B cell (primary cell): Measurements from ENCODE around the gene PEX11G. TPM values are rescaled to one million over a fixed set of nuclear protein-coding genes. Genes with fewer than 3 reads are reported as not detected.
A peak's percentile ranks its signal among the peaks of the same experiment; 100 is the strongest.
"Not testable (repeated sequence)": the region's sequence is repeated elsewhere in the genome, so short reads cannot be mapped to it uniquely, and the experiment has no call there.

Experiments used
- ATAC-seq: fragments of 200-7000 bp; cut with Tn5 transposase; one replicate; pipeline ENCODE4 v1.10.0; 2021; ENCODE audit warnings: low read depth, mild to moderate bottlenecking, moderate number of reproducible peaks, moderate library complexity
- CTCF ChIA-PET: fragments of 350-600 bp; sonication (Branson Sonifier 250); formaldehyde crosslinking; loops from one replicate; lab custom pipeline; 2021; ENCODE audit warnings: antibody characterized with exemption, inconsistent platforms; lab: Charles Lee
- POLR2A ChIA-PET: fragments of 350-600 bp; sonication (Branson Sonifier 250); formaldehyde crosslinking; loops from one replicate; lab custom pipeline; 2021; ENCODE audit warnings: antibody characterized with exemption; lab: Charles Lee
- DNase-seq: peaks from one replicate; pipeline ENCODE4 v3.0.0; 2013
- H2AFZ ChIP-seq: 2 replicates; pipeline ENCODE4 v1.6.1; 2012; ENCODE audit warnings: mild to moderate bottlenecking, low read depth, low read length; ENCODE audit not compliant: insufficient read depth, poor library complexity, severe bottlenecking
- H3K27ac ChIP-seq, 2 donors: 1 replicate in 1 of 2; 2 replicates in 1 of 2; pipeline ENCODE4 v1.5.1; 2012 to 2013; ENCODE audit warnings: low read length in 2 of 2, mild to moderate bottlenecking in 2 of 2, moderate library complexity in 1 of 2
- H3K27me3 ChIP-seq, 4 experiments: fragments of 200-600 bp in 1 of 4; sonication (generic) in 1 of 4; replicated peaks in 1 of 4; 1 replicate in 2 of 4; 2 replicates in 2 of 4; pipeline versions ENCODE4 v1.6.1 to v1.7.0; 2013 to 2016; ENCODE audit warnings: low read length in 3 of 4, mild to moderate bottlenecking in 2 of 4, mixed read lengths in 1 of 4, moderate library complexity in 1 of 4; ENCODE audit not compliant: insufficient read depth in 4 of 4, control insufficient read depth in 3 of 4; ENCODE audit errors: control extremely low read depth in 1 of 4
- H3K36me3 ChIP-seq, 2 experiments: replicated peaks in 1 of 2; 1 replicate in 1 of 2; 2 replicates in 1 of 2; pipeline versions ENCODE4 v1.6.1 to v1.7.1; 2013; ENCODE audit warnings: low read length in 1 of 2; ENCODE audit not compliant: insufficient read depth in 2 of 2, control insufficient read depth in 1 of 2; ENCODE audit errors: control extremely low read depth in 1 of 2, extremely low read depth in 1 of 2
- H3K4me1 ChIP-seq, 2 donors: fragments of 200-600 bp in 1 of 2; sonication (generic) in 1 of 2; 1 replicate in 1 of 2; 2 replicates in 1 of 2; pipeline versions ENCODE4 v1.5.1 to v1.6.1; 2013 to 2017; ENCODE audit warnings: low read length in 2 of 2; ENCODE audit not compliant: control insufficient read depth in 2 of 2, insufficient read depth in 2 of 2
- H3K4me2 ChIP-seq: replicated peaks from 2 replicates; pipeline ENCODE3; 2012; ENCODE audit warnings: mild to moderate bottlenecking, low read depth, low read length; ENCODE audit not compliant: poor library complexity, severe bottlenecking
- H3K4me3 ChIP-seq, 5 experiments: fragments of 200-600 bp in 1 of 5; sonication (generic) in 1 of 5; 1 replicate in 3 of 5; 2 replicates in 2 of 5; pipeline versions ENCODE4 v1.5.1 to v1.7.0; 2011 to 2016; ENCODE audit warnings: low read length in 4 of 5, mild to moderate bottlenecking in 4 of 5, low read depth in 2 of 5, control low read depth in 1 of 5, moderate library complexity in 1 of 5; ENCODE audit not compliant: insufficient read depth in 1 of 5; ENCODE audit errors: control extremely low read depth in 1 of 5, extremely low read depth in 1 of 5
- H3K79me2 ChIP-seq: fragments of 200-600 bp; sonication (generic); one replicate; pipeline ENCODE4 v1.6.0; 2016; ENCODE audit warnings: low read length; ENCODE audit not compliant: control insufficient read depth, insufficient read depth
- H3K9ac ChIP-seq: fragments of 200-600 bp; sonication (generic); 2 replicates; pipeline ENCODE4 v1.6.1; 2017; ENCODE audit warnings: mild to moderate bottlenecking, low read length, moderate library complexity
- H3K9me3 ChIP-seq, 3 donors: one replicate each; pipeline versions ENCODE4 v1.6.1 to v1.7.1; 2013; ENCODE audit warnings: low read length in 2 of 3; ENCODE audit not compliant: control insufficient read depth in 2 of 3, insufficient read depth in 1 of 3; ENCODE audit errors: control extremely low read depth in 1 of 3
- H4K20me1 ChIP-seq: 2 replicates; pipeline ENCODE4 v1.6.0; 2012; ENCODE audit warnings: mild to moderate bottlenecking, low read length; ENCODE audit not compliant: insufficient read depth, control insufficient read depth, poor library complexity, severe bottlenecking
- H3K27ac Mint-ChIP-seq: one replicate; pipeline ENCODE4 v1.8.0; 2021; ENCODE audit warnings: mixed read lengths
- H3K27me3 Mint-ChIP-seq: one replicate; pipeline ENCODE4 v1.8.0; 2021; ENCODE audit warnings: mixed read lengths
- H3K4me1 Mint-ChIP-seq: one replicate; pipeline ENCODE4 v1.8.0; 2021; ENCODE audit warnings: mixed read lengths
- H3K4me3 Mint-ChIP-seq: one replicate; pipeline ENCODE4 v1.8.0; 2021; ENCODE audit warnings: mixed read lengths
- H3K9me3 Mint-ChIP-seq: one replicate; pipeline ENCODE4 v1.8.0; 2022; ENCODE audit warnings: mixed read lengths; ENCODE audit not compliant: insufficient read depth
- CTCF ChIP-seq: fragments of 200-600 bp; IDR thresholded peaks from one replicate; pipeline ENCODE4 v1.8.0; 2022; ENCODE audit warnings: antibody characterized with exemption, mild to moderate bottlenecking
- EZH2 ChIP-seq: IDR thresholded peaks from 2 replicates; pipeline ENCODE4 v1.6.1; 2012; ENCODE audit warnings: borderline replicate concordance, low read depth, mild to moderate bottlenecking, moderate library complexity, low read length; ENCODE audit not compliant: insufficient read depth, poor library complexity, severe bottlenecking
- WGBS: methylation state at CpG from one replicate; pipeline ENCODE4 v1.1.5; 2013; ENCODE audit warnings: missing lambda C conversion rate; ENCODE audit not compliant: insufficient coverage; 5-methylcytosine and 5-hydroxymethylcytosine counted together
- intact Hi-C: fragments of 100-400 bp; cut with micrococcal nuclease; formaldehyde crosslinking; loops from one replicate; pipeline ENCODE4 v1.10.0; 2022
- polyA plus RNA-seq: library from polyadenylated mRNA; depleted of rRNA; stranded (reverse); fragments of >200 nt; gene quantifications from 2 replicates; pipeline ENCODE4 v1.2.3, GENCODE V29; 2012
- total RNA-seq, 2 donors: library from RNA; stranded (reverse); fragments of 120-200 nt in 1 of 2; gene quantifications; 1 replicate in 1 of 2; 2 replicates in 1 of 2; pipeline versions ENCODE4 v1.2.3 to v1.2.4, GENCODE V29; 2013 to 2022

Gene PEX11G
- total and polyA plus RNA-seq, 2 donors (not counting 1 experiment from before 2014, with no cell fraction given), result 0.40 to 0.62 TPM

- peaks cover 60% of the 10 kb centered on the region for H3K79me2 ChIP-seq
- peaks cover 93% of the 10 kb centered on the region for H4K20me1 ChIP-seq
- H3K27me3 ChIP-seq, result no peaks in the 10 kb centered on the region
- no peak overlapping the region for H3K27ac ChIP-seq
- Mint-ChIP-seq H3K4me3 (no peak overlapping the region), H3K27ac (peak overlapping the region; percentile 8), H3K27me3 (no peaks in the 10 kb centered on the region), H3K4me1 (peaks cover 5% of the 10 kb centered on the region), H3K9me3 (no peaks in the 10 kb centered on the region)
- ATAC-seq (no peak), DNase-seq (peak; percentile 73)
- ChIA-PET POLR2A (interaction anchor here (0.5 kb wide), 1 partner anchor 1622 kb away, joined by 3 read pairs; no protein-coding TSS in a partner anchor), CTCF (no interaction called here)
- H3K9me3 ChIP-seq, result peaks cover 0 to 5% (median 0%) of the 10 kb centered on the region in 3 donors
- TF ChIP-seq CTCF, result no peak
- no peak for TF ChIP-seq EZH2
- no peak overlapping the region for H3K4me3 ChIP-seq
- H3K9ac ChIP-seq, result no peak overlapping the region
- no peak overlapping the region for H3K4me2 ChIP-seq
- 87% methylated on average over 53 of the region's 53 CpGs for WGBS
- H3K4me1 ChIP-seq, result no peaks in the 10 kb centered on the region
- peaks cover 4 to 88% of the 10 kb centered on the region in 2 experiments for H3K36me3 ChIP-seq
- intact Hi-C loops, result no loop called here
- H2AFZ ChIP-seq, result no peak overlapping the region
These were observed 38.3 kb downstream of the PEX11G start for GRCh38 chr19:7450243-7451223.

- H3K27ac ChIP-seq, POLR2A ChIA-PET, H3K9me3 Mint-ChIP-seq, H3K27ac Mint-ChIP-seq, DNase-seq, CTCF ChIA-PET, intact Hi-C loops, H3K27me3 Mint-ChIP-seq, H3K4me3 Mint-ChIP-seq, H3K4me1 Mint-ChIP-seq, H3K4me2 ChIP-seq, H2AFZ ChIP-seq, H3K9ac ChIP-seq, H3K9me3 ChIP-seq, H3K4me1 ChIP-seq, H3K27me3 ChIP-seq, H3K4me3 ChIP-seq: not testable (repeated sequence)
- peak; percentile 56 for ATAC-seq
- 93% methylated on average over 6 of the region's 6 CpGs for WGBS
- Histone ChIP-seq H3K36me3 (peaks cover 7 to 88% of the 10 kb centered on the region in 2 experiments), H3K79me2 (peaks cover 60% of the 10 kb centered on the region), H4K20me1 (peaks cover 93% of the 10 kb centered on the region)
These were observed 39.3 kb downstream of the PEX11G start for GRCh38 chr19:7449391-7450070.
